ENCODE results near the gene WNT3. TPM values are rescaled to one million over a fixed set of nuclear protein-coding genes. Genes with fewer than 3 reads are reported as not detected.

The WNT3 gene
- total and polyA plus RNA-seq, 10 donors, result 0.32 to 0.94 (median 0.67) TPM

DNA sequence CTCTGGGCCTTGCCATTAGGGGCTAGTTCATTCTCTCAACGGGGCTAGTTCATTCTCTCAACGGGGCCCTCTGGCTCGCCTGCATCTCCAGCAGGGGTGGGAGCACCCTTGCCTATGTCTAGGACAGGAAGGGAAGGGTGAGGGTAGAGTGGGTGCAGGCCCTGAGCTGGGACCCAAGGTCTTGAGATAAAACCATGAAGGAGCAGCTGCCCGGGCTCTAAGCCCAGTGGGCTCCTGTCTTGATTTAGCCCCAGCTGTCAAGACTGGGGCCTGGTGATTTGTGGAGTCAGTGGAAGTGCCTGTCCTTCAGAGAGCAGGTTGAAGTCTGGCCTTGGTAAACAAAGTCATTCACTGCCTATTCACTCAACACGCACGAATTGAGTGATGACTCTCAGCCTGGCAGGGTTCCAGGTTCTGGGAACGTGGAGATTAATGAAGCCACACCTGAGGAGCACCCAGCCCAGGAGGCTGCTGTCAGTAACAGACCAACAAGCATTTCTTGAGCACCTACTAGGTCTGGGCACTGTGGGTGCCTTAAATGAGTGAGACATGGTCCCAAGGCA lies 35.4 kb downstream of the WNT3 start:
- no peak for TF ChIP-seq POLR2A (IDR thresholded peaks at IDR 0.05)
- TF ChIP-seq POLR2AphosphoS5 (IDR thresholded peaks at IDR 0.05), result no peak
- no peak for TF ChIP-seq CTCF (IDR thresholded peaks at IDR 0.05 in 8 of 11, conservative IDR thresholded peaks at IDR 0.05 in 3 of 11)
- 61 to 82% (median 67%) methylated on average over 4 to 7 of the region's 7 CpGs for WGBS, 5 donors
- no peak overlapping the region for H3K27ac ChIP-seq
- H3K27me3 ChIP-seq (replicated peaks in 1 of 7), result peaks cover 0 to 15% (median 0%) of the 10 kb centered on the region in 7 donors
- no peaks in the 10 kb centered on the region for H3K9me3 ChIP-seq
- no peak for DNase-seq
- H3K4me1 ChIP-seq, result no peaks in the 10 kb centered on the region
- no peaks in the 10 kb centered on the region for H3K36me3 ChIP-seq
- intact Hi-C loops (cut with DNase I; ENCODE audit: low total_unique reads), result no loop called here
- no peak overlapping the region for H3K4me3 ChIP-seq

DNA sequence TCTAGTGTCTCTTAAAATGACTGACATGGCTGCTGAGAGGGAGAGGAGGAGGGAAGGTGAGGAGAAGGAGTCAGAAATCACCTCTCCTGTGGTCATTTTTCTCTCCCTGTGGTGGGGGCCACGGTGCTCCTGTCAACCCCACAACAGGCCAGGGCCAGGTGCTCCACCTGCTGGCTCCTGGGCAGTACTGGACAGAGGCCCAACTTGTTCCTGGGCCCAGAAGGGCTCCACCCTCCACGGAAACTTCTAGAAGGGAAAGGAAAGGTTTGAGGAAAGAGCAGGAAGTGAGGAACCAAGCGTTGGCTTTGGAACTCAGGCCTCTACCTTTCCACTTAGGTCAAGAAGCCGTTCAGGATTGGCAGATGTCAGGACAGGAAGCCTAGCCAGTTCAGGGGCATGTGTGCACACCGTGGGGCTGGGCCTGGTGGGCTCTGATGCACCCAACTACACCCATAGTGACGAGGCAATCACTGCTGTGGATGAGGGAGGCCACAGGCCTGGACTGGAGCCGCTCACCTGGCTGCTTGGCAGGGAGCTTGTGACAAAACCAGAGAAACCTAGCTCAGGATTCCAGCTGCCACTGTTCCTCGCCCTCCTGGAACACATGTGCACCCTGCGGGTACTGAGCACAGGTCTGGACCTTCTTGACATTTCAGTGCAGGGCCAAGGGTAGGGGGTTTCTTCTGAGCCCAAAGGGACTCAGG lies 36.1 kb downstream of the WNT3 start:
- intact Hi-C loops (cut with DNase I; ENCODE audit: low total_unique reads), result no loop called here
- H3K27ac ChIP-seq, result no peak overlapping the region
- H3K27me3 ChIP-seq (replicated peaks in 1 of 7), result peaks cover 0 to 21% (median 0%) of the 10 kb centered on the region in 7 donors
- no peak for DNase-seq
- no peak overlapping the region for H3K4me3 ChIP-seq
- 64 to 76% (median 67%) methylated on average over 7 to 9 of the region's 9 CpGs for WGBS, 5 donors
- no peak for TF ChIP-seq POLR2AphosphoS5 (IDR thresholded peaks at IDR 0.05)
- TF ChIP-seq CTCF (IDR thresholded peaks at IDR 0.05 in 8 of 11, conservative IDR thresholded peaks at IDR 0.05 in 3 of 11), result peak in 10 of 11 experiments; percentile 6 to 64 (median 48)
- no peaks in the 10 kb centered on the region for H3K4me1 ChIP-seq
- H3K36me3 ChIP-seq, result no peaks in the 10 kb centered on the region
- no peaks in the 10 kb centered on the region for H3K9me3 ChIP-seq

DNA sequence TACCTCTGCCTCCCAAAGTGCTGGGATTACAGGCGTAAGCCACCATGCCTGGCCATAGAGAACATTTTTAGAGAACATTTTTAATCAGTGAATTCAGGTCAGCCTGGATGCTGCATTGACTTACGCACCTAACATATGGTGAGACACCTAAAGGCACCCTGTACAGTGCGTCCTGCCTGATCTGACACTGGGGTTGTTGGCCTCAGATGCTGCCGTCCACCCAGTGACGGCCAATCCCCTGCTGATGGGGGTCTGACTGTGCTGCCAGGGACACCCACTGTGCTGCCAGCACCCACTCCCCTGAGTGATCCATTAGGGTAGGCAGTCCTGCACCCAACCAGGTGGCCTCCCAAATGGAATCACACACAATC lies 38.5 kb downstream of the WNT3 start:
- no peaks in the 10 kb centered on the region for H3K9me3 ChIP-seq
- intact Hi-C loops (cut with DNase I; ENCODE audit: low total_unique reads), result no loop called here
- no peak for DNase-seq
- no peaks in the 10 kb centered on the region for H3K36me3 ChIP-seq
- WGBS, 5 donors, result 91 to 97% (median 93%) methylated on average over 4 to 5 of the region's 5 CpGs
- no peaks in the 10 kb centered on the region for H3K4me1 ChIP-seq
- H3K27me3 ChIP-seq (replicated peaks in 1 of 7), result peaks cover 0 to 38% (median 0%) of the 10 kb centered on the region in 7 donors
- H3K4me3 ChIP-seq, result no peak overlapping the region
- H3K27ac ChIP-seq, result no peak overlapping the region
- TF ChIP-seq POLR2A (IDR thresholded peaks at IDR 0.05) (no peak), POLR2AphosphoS5 (IDR thresholded peaks at IDR 0.05) (no peak), CTCF (IDR thresholded peaks at IDR 0.05 in 8 of 11, conservative IDR thresholded peaks at IDR 0.05 in 3 of 11) (no peak)

Data from spleen (tissue), 11 donors.